Heart right ventricle (tissue), 16 donors: Measurements from ENCODE around the gene GNGT2. TPM values are rescaled to one million over a fixed set of nuclear protein-coding genes. Genes with fewer than 3 reads are reported as not detected.

Experiments used
- ATAC-seq, 8 donors: fragments of 200-7000 bp; cut with Tn5 transposase; one replicate each; pipeline ENCODE4 v1.9.1; 2020; ENCODE audit warnings: mild to moderate bottlenecking in 8 of 8, moderate library complexity in 8 of 8, moderate number of reproducible peaks in 1 of 8
- DNase-seq, 2 donors: peaks; one replicate each; pipeline ENCODE4 v3.0.0-alpha.2; 2020
- H3K27ac ChIP-seq, 10 donors: fragments of 200-600 bp; sonication (generic) in 2 of 10; one replicate each; pipeline versions ENCODE4 v1.5.0 to v1.8.0; 2020 to 2022; ENCODE audit warnings: mild to moderate bottlenecking in 3 of 10
- H3K27me3 ChIP-seq, 7 donors: fragments of 200-600 bp; one replicate each; pipeline ENCODE4 v1.8.0; 2021 to 2022; ENCODE audit warnings: mild to moderate bottlenecking in 2 of 7
- H3K36me3 ChIP-seq, 9 donors: fragments of 200-600 bp; sonication (generic) in 1 of 9; one replicate each; pipeline versions ENCODE4 v1.5.0 to v1.8.0; 2020 to 2022; ENCODE audit warnings: mild to moderate bottlenecking in 2 of 9
- H3K4me1 ChIP-seq, 9 donors: fragments of 200-600 bp; sonication (generic) in 1 of 9; one replicate each; pipeline versions ENCODE4 v1.5.0 to v1.8.0; 2020 to 2022; ENCODE audit warnings: mild to moderate bottlenecking in 4 of 9
- H3K4me3 ChIP-seq, 10 donors: fragments of 200-600 bp; sonication (generic) in 2 of 10; one replicate each; pipeline versions ENCODE4 v1.5.0 to v1.8.0; 2020 to 2022; ENCODE audit warnings: mild to moderate bottlenecking in 7 of 10, moderate library complexity in 2 of 10
- H3K9me3 ChIP-seq, 11 donors: fragments of 200-600 bp in 10 of 11; sonication (generic) in 2 of 11; one replicate each; pipeline versions ENCODE4 v1.5.0 to v1.8.0; 2013 to 2022; ENCODE audit warnings: mild to moderate bottlenecking in 2 of 11, control low read depth in 1 of 11, moderate library complexity in 1 of 11
- CTCF ChIP-seq, 9 donors: fragments of 200-600 bp; sonication (generic) in 2 of 9; IDR thresholded peaks; one replicate each; pipeline versions ENCODE4 v1.5.0 to v1.8.0; 2021 to 2022; ENCODE audit warnings: antibody characterized with exemption in 9 of 9, mild to moderate bottlenecking in 5 of 9, moderate library complexity in 1 of 9
- WGBS, 2 donors: extraction: QIAGEN DNeasy Blood & Tissue Kit; methylation state at CpG; one replicate each; pipeline ENCODE4 v1.1.7; 2013; ENCODE audit warnings: inconsistent platforms in 1 of 2; 5-methylcytosine and 5-hydroxymethylcytosine counted together
- intact Hi-C, 10 donors: fragments of 100-400 bp; cut with DNase I; formaldehyde crosslinking; loops; one replicate each; pipeline versions ENCODE4 v1.11.1 to v1.14.2; 2022
- polyA plus RNA-seq, 2 donors: library from polyadenylated mRNA; stranded (reverse); fragments of 200-250 nt; gene quantifications; one replicate each; pipeline ENCODE4 v1.2.3, GENCODE V29; 2013
- total RNA-seq, 10 donors: library from RNA; stranded (reverse); fragmentation: NEBNext Ultra II Directional in 3 of 10; extraction: Animal tissue kit (Norgen Biotek cat#: 25700) in 3 of 10; gene quantifications; one replicate each; pipeline versions ENCODE4 v1.2.1 to v1.2.4, GENCODE V29; 2021 to 2023
- donor health status: Arrhythmogenic right ventricular cardiomyopathy.
- donor health status: ischemic (EF 13 %, LVEDD 7.1; RV severe dilation, severe dysfunction).
- donor health status: healthy with polysubstance abuse.
- donor health status: DM: no; HTN: yes; CAD: no.
- donor health status: DM: no; HTN: no; CAD: no.
- donor health status: ischemic (EF 25% LVEDD 6.9; RV normal size, moderate dysfunction).
- donor health status: ischemic (EF 25% LVEDD 5.7; RV mildly dilated, moderate dysfunction).
- donor health status: healthy.
- donor health status: DM: yes; HTN: yes; CAD: no.
- donor health status: Ischemic cardiomyopathy.
- donor health status: ischemic (EF 35%, LVEDD 5.7; RV mildly dilated, moderate dysfunction).
- donor health status: nonischemic (EF 11% LVEDD 7.7; RV severe dilation, severe dysfunction).
- donor health status: DM: yes; HTN: yes; CAD: no.
- donor health status: PGD.
- donor health status: ischemic (EF 29% LVEDD 5.4; RV normal size, mild dysfunction).
- donor health status: nonischemic (EF 23%, LVEDD 6.1; RV moderate dilation, normal function).

GNGT2 gene
- total and polyA plus RNA-seq, 12 donors, result 0.32 to 4.6 (median 1.7) TPM; not detected in 1

- DNase-seq (no peak), ATAC-seq (no peak)
- Histone ChIP-seq H3K36me3 (no peaks in the 10 kb centered on the region), H3K27me3 (no peaks in the 10 kb centered on the region), H3K27ac (peak overlapping the region in 3 of 10 donors; percentile 67 to 83 (median 73)), H3K4me3 (no peak overlapping the region), H3K9me3 (no peaks in the 10 kb centered on the region), H3K4me1 (peaks cover 0 to 20% (median 3%) of the 10 kb centered on the region in 9 donors)
- WGBS, 2 donors, result 84 to 89% methylated on average over 13 of the region's 13 CpGs
- no peak for TF ChIP-seq CTCF (IDR thresholded peaks at IDR 0.05)
- intact Hi-C loops, result no loop called here
These were observed 9.8 kb downstream of the GNGT2 start for GRCh38 chr17:49200423-49201083.

DNA sequence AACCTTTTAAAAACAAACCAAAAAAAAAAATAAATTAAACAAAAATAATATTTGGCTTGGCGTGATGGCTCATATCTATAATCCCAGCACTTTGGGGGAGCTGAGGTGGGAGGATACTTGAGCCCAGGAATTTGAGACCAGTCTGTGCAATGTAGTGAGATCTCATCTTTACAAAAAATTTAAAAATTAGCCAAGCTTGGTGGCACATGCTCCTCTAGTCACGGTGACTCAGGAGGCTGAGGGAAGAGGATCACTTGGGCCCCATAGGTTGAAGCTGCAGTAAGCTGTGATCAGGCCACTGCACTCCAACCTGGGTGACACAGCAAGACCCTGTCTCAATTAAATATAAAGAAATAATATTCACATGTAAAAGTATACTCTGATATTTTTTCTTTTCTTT lies 12.2 kb downstream of the GNGT2 start:
- H3K4me3 ChIP-seq, result no peak overlapping the region
- DNase-seq (no peak), ATAC-seq (no peak)
- no peak overlapping the region for H3K27ac ChIP-seq
- H3K9me3 ChIP-seq, result no peaks in the 10 kb centered on the region
- H3K27me3 ChIP-seq, result no peaks in the 10 kb centered on the region
- 88 to 90% methylated on average over 2 of the region's 2 CpGs for WGBS, 2 donors
- H3K4me1 ChIP-seq, result peaks cover 0 to 27% (median 6%) of the 10 kb centered on the region in 9 donors
- no peak for TF ChIP-seq CTCF (IDR thresholded peaks at IDR 0.05)
- intact Hi-C loops, result no loop called here
- H3K36me3 ChIP-seq, result no peaks in the 10 kb centered on the region

DNA sequence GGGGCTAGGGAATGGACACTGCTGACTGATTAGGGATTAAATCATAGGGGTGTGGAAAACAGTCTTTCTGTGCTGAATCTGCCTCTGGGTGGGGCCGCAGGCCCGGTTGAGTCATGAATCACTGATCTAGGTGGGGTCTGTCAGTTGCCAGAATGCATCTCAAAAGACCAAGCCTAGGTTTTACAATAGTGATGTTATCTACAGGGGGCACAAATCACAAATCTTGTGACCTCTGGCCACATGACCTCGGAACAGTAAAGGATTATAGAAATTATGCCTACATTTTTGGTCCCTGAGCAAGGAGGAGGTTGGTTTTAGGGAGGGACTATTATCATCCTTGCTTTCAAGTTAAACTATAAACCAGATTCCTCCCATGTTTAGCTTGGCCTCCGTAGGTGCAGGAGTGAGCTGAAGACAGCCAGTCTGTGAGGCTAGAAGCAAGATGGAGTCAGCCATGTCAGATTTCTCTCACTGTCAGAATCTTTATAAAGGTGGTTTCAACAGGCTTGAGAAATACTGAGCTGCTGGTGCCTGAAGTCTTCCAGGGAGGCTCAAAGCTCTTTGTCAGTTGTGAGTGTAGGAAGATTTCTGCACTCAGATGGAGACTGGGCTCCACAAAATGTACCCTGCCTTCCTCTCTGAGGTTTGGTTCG lies 12.9 kb downstream of the GNGT2 start:
- ATAC-seq (no peak), DNase-seq (no peak)
- Histone ChIP-seq H3K4me1 (peaks cover 0 to 28% (median 6%) of the 10 kb centered on the region in 9 donors), H3K9me3 (no peaks in the 10 kb centered on the region), H3K27me3 (no peaks in the 10 kb centered on the region), H3K36me3 (no peaks in the 10 kb centered on the region), H3K4me3 (no peak overlapping the region), H3K27ac (peak overlapping the region in 1 of 10 donors; percentile 28)
- WGBS, 2 donors, result 51 to 61% methylated on average over 5 of the region's 5 CpGs
- TF ChIP-seq CTCF (IDR thresholded peaks at IDR 0.05), result no peak
- intact Hi-C loops, result no loop called here

GRCh38 chr17:49196520-49196919 lies 13.9 kb downstream of the GNGT2 start:
- Histone ChIP-seq H3K36me3 (no peaks in the 10 kb centered on the region), H3K4me3 (no peak overlapping the region), H3K9me3 (no peaks in the 10 kb centered on the region), H3K4me1 (peaks cover 0 to 22% (median 7%) of the 10 kb centered on the region in 9 donors), H3K27ac (no peak overlapping the region), H3K27me3 (no peaks in the 10 kb centered on the region)
- ATAC-seq, result no peak
- no peak for DNase-seq
- intact Hi-C loops, result no loop called here
- 85 to 94% methylated on average over 3 of the region's 3 CpGs for WGBS, 2 donors
- TF ChIP-seq CTCF (IDR thresholded peaks at IDR 0.05), result no peak
